ENCODE measurements around the gene PRKD3.

- TF ChIP-seq POLR2A (IDR thresholded peaks at IDR 0.05), result no peak
- TF ChIP-seq, protein P1, sequence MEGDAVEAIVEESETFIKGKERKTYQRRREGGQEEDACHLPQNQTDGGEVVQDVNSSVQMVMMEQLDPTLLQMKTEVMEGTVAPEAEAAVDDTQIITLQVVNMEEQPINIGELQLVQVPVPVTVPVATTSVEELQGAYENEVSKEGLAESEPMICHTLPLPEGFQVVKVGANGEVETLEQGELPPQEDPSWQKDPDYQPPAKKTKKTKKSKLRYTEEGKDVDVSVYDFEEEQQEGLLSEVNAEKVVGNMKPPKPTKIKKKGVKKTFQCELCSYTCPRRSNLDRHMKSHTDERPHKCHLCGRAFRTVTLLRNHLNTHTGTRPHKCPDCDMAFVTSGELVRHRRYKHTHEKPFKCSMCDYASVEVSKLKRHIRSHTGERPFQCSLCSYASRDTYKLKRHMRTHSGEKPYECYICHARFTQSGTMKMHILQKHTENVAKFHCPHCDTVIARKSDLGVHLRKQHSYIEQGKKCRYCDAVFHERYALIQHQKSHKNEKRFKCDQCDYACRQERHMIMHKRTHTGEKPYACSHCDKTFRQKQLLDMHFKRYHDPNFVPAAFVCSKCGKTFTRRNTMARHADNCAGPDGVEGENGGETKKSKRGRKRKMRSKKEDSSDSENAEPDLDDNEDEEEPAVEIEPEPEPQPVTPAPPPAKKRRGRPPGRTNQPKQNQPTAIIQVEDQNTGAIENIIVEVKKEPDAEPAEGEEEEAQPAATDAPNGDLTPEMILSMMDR (IDR thresholded peaks at IDR 0.05), result no peak
Observed at GRCh38 chr2:37301408-37301807, 23.2 kb downstream of the PRKD3 start.

All from Peyer's patch (tissue), 4 donors.